Upper lobe of left lung (tissue), 6 donors: Measurements from ENCODE around the gene PTPN18. TPM values are rescaled to one million over a fixed set of nuclear protein-coding genes. Genes with fewer than 3 reads are reported as not detected.

Source experiments
- ATAC-seq, 2 donors: fragments of 200-7000 bp; cut with Tn5 transposase; one replicate each; pipeline ENCODE4 v1.9.1; 2022; ENCODE audit warnings: mild to moderate bottlenecking in 2 of 2, moderate library complexity in 2 of 2; ENCODE audit not compliant: low FRiP score in 2 of 2
- DNase-seq, 2 donors: peaks; one replicate each; pipeline ENCODE4 v3.0.0-alpha.2; 2019 to 2020
- H3K27ac ChIP-seq, 4 donors: fragments of 200-600 bp; sonication (generic); one replicate each; pipeline ENCODE4 v1.5.1; 2016 to 2019
- H3K27me3 ChIP-seq, 4 donors: fragments of 200-600 bp; sonication (generic); one replicate each; pipeline ENCODE4 v1.5.1; 2017 to 2019
- H3K36me3 ChIP-seq, 4 donors: fragments of 200-600 bp; sonication (generic); one replicate each; pipeline ENCODE4 v1.5.1; 2016 to 2019
- H3K4me1 ChIP-seq, 4 donors: fragments of 200-600 bp; sonication (generic); one replicate each; pipeline ENCODE4 v1.5.1; 2018 to 2019
- H3K4me3 ChIP-seq, 4 donors: fragments of 200-600 bp; sonication (generic); one replicate each; pipeline ENCODE4 v1.5.1; 2017 to 2019; ENCODE audit warnings: mild to moderate bottlenecking in 2 of 4, moderate library complexity in 1 of 4
- H3K9me3 ChIP-seq, 4 donors: fragments of 200-600 bp; sonication (generic); one replicate each; pipeline ENCODE4 v1.5.1; 2018 to 2019
- EP300 ChIP-seq, 4 donors: sonication (generic); formaldehyde crosslinking; IDR thresholded peaks; one replicate each; pipeline ENCODE4 v1.5.1; 2017; ENCODE audit warnings: antibody characterized with exemption in 4 of 4, control low read depth in 2 of 4
- POLR2A ChIP-seq, 4 donors: fragments of 450-650 bp; IDR thresholded peaks; one replicate each; pipeline ENCODE4 v1.5.1; 2016 to 2017; ENCODE audit warnings: antibody characterized with exemption in 4 of 4, mild to moderate bottlenecking in 2 of 4
- POLR2AphosphoS5 ChIP-seq, 2 donors: sonication (generic); formaldehyde crosslinking; IDR thresholded peaks; one replicate each; pipeline ENCODE4 v1.5.1; 2017; ENCODE audit warnings: antibody characterized with exemption in 2 of 2
- WGBS, 2 donors: methylation state at CpG; one replicate each; pipeline ENCODE4 v1.1.5; 2017 to 2018; 5-methylcytosine and 5-hydroxymethylcytosine counted together
- total RNA-seq, 6 donors: library from RNA; depleted of rRNA in 4 of 6; stranded (reverse); fragments of >200 nt in 4 of 6; gene quantifications; one replicate each; pipeline versions ENCODE4 v1.1.0 to v1.2.1, GENCODE V29; 2016 to 2021
- TF ChIP-seq, protein P1 (sequence below), 6 experiments: fragments of 450-650 bp in 4 of 6; fragments of 200-600 bp in 2 of 6; sonication (generic) in 2 of 6; IDR thresholded peaks; one replicate each; pipeline ENCODE4 v1.5.1; 2016 to 2019; ENCODE audit warnings: antibody characterized with exemption in 6 of 6
- donor health status: DM: no; HTN: no; CAD: no; lungs with moderate emphysema.
- donor health status: DM: no; HTN: yes; CAD: no; lungs with severe emphysema.

The PTPN18 gene
- total RNA-seq, 6 donors from 2014 or later: 59.0 to 156 (median 89.4) TPM

- Histone ChIP-seq H3K27me3 (no peaks in the 10 kb centered on the region), H3K4me3 (no peak overlapping the region), H3K9me3 (no peaks in the 10 kb centered on the region), H3K4me1 (peaks cover 13 to 21% (median 16%) of the 10 kb centered on the region in 4 donors), H3K27ac (no peak overlapping the region), H3K36me3 (peaks cover 5 to 22% (median 11%) of the 10 kb centered on the region in 4 donors)
- TF ChIP-seq POLR2A (IDR thresholded peaks at IDR 0.05) (no peak), POLR2AphosphoS5 (IDR thresholded peaks at IDR 0.05) (no peak), EP300 (IDR thresholded peaks at IDR 0.05) (no peak)
- TF ChIP-seq, protein P1, sequence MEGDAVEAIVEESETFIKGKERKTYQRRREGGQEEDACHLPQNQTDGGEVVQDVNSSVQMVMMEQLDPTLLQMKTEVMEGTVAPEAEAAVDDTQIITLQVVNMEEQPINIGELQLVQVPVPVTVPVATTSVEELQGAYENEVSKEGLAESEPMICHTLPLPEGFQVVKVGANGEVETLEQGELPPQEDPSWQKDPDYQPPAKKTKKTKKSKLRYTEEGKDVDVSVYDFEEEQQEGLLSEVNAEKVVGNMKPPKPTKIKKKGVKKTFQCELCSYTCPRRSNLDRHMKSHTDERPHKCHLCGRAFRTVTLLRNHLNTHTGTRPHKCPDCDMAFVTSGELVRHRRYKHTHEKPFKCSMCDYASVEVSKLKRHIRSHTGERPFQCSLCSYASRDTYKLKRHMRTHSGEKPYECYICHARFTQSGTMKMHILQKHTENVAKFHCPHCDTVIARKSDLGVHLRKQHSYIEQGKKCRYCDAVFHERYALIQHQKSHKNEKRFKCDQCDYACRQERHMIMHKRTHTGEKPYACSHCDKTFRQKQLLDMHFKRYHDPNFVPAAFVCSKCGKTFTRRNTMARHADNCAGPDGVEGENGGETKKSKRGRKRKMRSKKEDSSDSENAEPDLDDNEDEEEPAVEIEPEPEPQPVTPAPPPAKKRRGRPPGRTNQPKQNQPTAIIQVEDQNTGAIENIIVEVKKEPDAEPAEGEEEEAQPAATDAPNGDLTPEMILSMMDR (IDR thresholded peaks at IDR 0.05): no peak
- 93 to 94% methylated on average over 12 of the region's 12 CpGs for WGBS, 2 donors
- ATAC-seq (no peak), DNase-seq (peak in 1 of 2 donors; percentile 36)
Measured at GRCh38 chr2:130338793-130339345, 17.0 kb upstream of the PTPN18 start.

GRCh38 chr2:130339885-130340745, 15.7 kb upstream of the PTPN18 start:
- no peak for ATAC-seq
- 94 to 96% methylated on average over 10 of the region's 10 CpGs for WGBS, 2 donors

DNA sequence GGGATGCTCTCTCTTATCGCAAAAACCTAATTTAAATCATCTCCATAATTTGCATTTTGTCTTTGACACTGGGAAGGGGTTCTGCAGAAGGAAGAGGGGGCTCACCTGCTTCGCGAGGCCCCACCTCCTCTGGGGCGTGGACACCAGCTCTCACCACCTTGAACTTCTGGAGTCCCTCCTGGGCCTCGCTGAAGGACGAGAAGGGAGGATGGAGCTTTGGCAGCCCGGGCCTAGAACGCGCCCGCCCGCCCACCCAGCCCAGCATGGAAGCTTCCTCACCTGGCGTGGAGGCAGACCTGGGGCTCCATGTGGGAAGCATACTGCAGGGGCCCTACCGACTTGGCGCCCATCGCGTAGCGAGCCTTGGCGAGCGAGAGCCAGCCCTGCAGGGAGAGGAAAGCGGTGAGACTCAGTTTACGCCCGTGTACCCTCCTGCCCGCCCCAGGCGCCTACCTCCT, 14.3 kb upstream of the PTPN18 start:
- no peaks in the 10 kb centered on the region for H3K27me3 ChIP-seq
- peak overlapping the region; percentile 69 to 89 (median 76) for H3K4me3 ChIP-seq
- H3K27ac ChIP-seq: peak overlapping the region; percentile 86 to 94 (median 90)
- no peak for TF ChIP-seq POLR2A (IDR thresholded peaks at IDR 0.05)
- TF ChIP-seq POLR2AphosphoS5 (IDR thresholded peaks at IDR 0.05): no peak
- no peak for TF ChIP-seq EP300 (IDR thresholded peaks at IDR 0.05)
- TF ChIP-seq, protein P1 (IDR thresholded peaks at IDR 0.05): no peak
- no peaks in the 10 kb centered on the region for H3K9me3 ChIP-seq
- DNase-seq: peak in 1 of 2 donors; percentile 61
- WGBS, 2 donors: 2 to 4% methylated on average over 5 to 19 of the region's 24 CpGs
- peaks cover 17 to 26% (median 20%) of the 10 kb centered on the region in 4 donors for H3K4me1 ChIP-seq
- H3K36me3 ChIP-seq: peaks cover 26 to 44% (median 32%) of the 10 kb centered on the region in 4 donors
- ATAC-seq: no peak

More at GRCh38 chr2:130339885-130340745, 15.7 kb upstream of the PTPN18 start:
- no peak for TF ChIP-seq EP300 (IDR thresholded peaks at IDR 0.05)
- TF ChIP-seq, protein P1 (IDR thresholded peaks at IDR 0.05): no peak
- no peak for TF ChIP-seq POLR2A (IDR thresholded peaks at IDR 0.05)
- no peak for TF ChIP-seq POLR2AphosphoS5 (IDR thresholded peaks at IDR 0.05)
- H3K36me3 ChIP-seq: peaks cover 11 to 29% (median 18%) of the 10 kb centered on the region in 4 donors
- DNase-seq: no peak
- H3K4me3 ChIP-seq: no peak overlapping the region
- H3K4me1 ChIP-seq: peaks cover 17 to 26% (median 20%) of the 10 kb centered on the region in 4 donors
- no peaks in the 10 kb centered on the region for H3K27me3 ChIP-seq
- H3K27ac ChIP-seq: no peak overlapping the region
- no peaks in the 10 kb centered on the region for H3K9me3 ChIP-seq

DNA sequence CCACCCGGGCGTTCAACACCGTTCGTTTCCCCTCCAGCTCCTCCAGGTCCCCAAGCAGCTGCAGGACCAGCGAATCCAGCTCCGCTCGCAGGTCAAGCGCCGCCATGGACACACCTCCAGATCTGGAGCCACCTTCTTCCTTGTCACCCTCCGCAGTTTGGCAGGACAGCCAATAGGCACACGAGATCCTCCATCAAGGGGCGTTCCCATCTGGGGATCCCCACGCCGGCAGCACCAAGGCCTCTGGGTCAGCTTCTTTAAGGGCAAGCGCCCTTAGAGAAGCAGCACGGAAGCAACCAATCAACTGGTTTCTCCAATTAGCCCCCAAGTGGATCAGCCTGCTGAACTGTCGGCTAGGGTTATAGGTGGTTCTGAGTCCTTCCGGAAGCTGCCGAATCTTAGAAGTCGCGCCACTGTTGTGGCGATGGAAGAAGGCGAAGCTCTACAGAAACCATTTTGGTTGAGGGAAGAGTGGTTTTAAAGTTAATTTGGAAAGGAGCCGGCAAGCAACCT, 13.8 kb upstream of the PTPN18 start:
- Histone ChIP-seq H3K27ac (peak overlapping the region; percentile 86 to 94 (median 90)), H3K9me3 (no peaks in the 10 kb centered on the region), H3K4me1 (peaks cover 17 to 26% (median 20%) of the 10 kb centered on the region in 4 donors), H3K27me3 (no peaks in the 10 kb centered on the region), H3K4me3 (peak overlapping the region; percentile 69 to 89 (median 76)), H3K36me3 (peaks cover 27 to 49% (median 34%) of the 10 kb centered on the region in 4 donors)
- ATAC-seq (peak; percentile 94 to 95), DNase-seq (peak; percentile 88 to 96)
- TF ChIP-seq EP300 (IDR thresholded peaks at IDR 0.05): no peak
- TF ChIP-seq POLR2A (IDR thresholded peaks at IDR 0.05): peak in 3 of 4 donors; percentile 42 to 62 (median 44)
- peak; percentile 11 to 61 for TF ChIP-seq POLR2AphosphoS5 (IDR thresholded peaks at IDR 0.05)
- TF ChIP-seq, protein P1 (IDR thresholded peaks at IDR 0.05): no peak
- 0 to 2% methylated on average over 23 to 24 of the region's 24 CpGs for WGBS, 2 donors
